Measurements from ENCODE around the gene UBE2Q2.

DNA sequence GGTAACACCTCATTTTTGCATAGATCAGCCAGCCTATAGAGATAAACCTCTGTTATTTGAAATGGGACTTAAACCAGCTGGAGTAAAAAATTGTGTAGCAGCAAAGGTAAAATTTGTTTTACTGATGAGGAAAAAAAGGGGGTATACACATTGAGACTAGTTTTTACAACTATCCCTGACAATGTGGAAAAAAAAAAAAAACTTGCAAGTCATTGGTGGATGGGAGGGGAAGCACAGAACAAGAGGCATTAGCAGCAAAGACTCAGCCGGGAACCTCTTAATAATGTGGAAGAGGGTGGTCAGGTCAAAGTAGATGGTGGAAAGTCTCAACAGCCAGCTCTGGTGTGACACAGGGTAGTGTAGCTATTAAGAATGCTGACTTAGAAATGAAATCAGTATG is 74.9 kb downstream of the UBE2Q2 start:
- TF ChIP-seq RAD21 (IDR thresholded peaks at IDR 0.05; ENCODE audit: low read length) (no peak), CTCF (conservative IDR thresholded peaks at IDR 0.05; ENCODE audit: low read depth, low read length) (no peak), RCOR1 (IDR thresholded peaks at IDR 0.05; ENCODE audit: insufficient replicate concordance, low read length) (no peak), CEBPB (IDR thresholded peaks at IDR 0.05; ENCODE audit: low read depth, low read length) (no peak)
